HTERT RPE-1 (cell line): Measurements from ENCODE around the gene SRSF9.

Experiments
- in situ Hi-C: fragments of 300-500 bp; cut with MboI; formaldehyde crosslinking; loops from 4 replicates; pipeline ENCODE4 v1.14.3; 2020; ENCODE audit warnings: low sequenced_read_pairs

SRSF9 gene

DNA sequence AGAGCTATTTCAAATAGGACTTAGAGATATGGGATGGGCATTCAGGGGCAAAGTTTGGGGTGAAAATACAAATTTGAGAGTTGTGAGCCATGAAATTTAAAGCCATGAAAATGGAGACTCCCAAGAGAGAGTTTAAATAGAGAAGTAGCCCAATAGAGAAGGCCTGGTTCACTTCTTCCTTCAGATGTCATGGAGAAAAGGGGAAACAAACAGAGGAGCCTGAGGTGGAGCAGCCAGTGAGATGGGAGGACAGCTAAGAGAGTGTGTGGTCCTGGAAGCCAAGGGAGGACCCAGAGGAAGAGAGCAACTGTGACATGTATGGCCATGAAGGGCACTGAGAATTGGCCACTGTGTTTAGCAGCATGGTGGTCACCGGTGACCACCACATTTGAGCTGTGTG, 14.1 kb upstream of the SRSF9 start:
- in situ Hi-C loops = no loop called here

DNA sequence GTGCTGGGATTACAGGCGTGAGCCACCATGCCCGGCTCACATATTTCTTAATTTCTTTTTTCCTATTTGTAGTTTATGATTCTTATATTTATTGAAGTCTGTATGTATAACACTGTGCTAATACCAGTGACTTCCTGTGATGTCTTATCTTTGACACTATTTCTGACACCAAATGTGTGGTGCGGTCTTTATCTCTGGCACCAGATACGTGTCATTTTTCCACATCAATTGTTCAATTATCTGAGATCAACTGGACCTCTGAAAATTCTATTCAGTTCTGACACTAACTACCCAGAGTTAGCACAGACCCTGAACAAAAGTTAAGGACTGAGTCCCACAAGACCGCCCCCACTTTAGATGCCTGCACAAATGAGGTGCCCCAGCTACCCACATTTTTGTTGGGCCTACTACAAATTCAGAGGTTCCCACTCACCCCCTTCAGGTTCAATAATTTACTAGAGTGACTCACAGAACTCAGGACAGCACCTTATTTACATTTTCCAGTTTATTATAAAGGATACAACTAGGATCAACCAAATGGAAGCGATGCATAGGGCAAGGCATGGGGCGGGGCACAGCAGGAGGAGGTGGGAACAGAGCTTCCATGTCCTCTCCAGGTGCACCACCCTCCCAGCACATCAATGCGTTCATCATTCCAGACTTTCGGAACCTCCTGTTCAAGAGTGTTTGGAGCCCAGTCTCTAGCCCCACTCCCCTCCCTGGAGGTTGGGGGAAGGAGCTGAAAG, 11.6 kb upstream of the SRSF9 start:
- in situ Hi-C loops = no loop called here

DNA sequence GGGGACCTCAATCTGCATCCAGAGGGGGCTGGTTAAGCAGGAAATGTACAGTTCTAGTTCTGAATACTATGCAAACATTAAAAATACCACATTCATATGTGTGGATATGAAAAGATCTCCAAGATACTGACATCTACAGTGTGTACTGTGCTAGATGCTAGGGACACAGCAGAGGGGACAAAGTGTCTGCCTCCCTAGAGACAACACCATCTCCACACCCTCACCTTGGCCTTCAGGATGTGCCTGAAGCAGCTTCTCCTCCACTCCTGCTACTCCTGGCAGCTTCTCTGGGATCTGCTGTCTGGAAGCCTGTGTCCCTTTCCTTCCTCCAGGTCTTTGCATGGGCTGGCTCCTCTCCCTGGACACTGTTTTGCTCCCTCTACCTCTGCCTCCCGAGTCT, 10.7 kb upstream of the SRSF9 start:
- in situ Hi-C loops = no loop called here

DNA sequence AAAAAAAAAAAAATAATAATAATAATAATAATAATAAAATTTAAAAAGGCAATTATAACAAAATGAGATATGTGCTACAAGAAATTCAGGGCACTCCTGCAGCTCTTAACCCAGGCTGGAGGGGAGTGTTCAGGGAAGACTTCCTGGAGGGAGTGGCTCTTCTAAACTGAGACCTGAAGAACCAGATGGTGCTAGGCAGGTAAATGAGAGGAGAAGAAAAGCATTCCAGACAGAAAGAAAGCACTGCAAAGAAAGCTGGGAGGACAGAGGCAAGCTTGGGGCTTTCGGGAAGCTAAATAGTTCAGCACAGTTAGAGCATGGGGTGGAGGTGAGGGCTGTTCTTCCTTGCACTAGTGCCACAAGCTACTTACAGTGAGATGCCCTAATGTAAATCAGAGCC, 9.9 kb upstream of the SRSF9 start:
- in situ Hi-C loops = no loop called here

DNA sequence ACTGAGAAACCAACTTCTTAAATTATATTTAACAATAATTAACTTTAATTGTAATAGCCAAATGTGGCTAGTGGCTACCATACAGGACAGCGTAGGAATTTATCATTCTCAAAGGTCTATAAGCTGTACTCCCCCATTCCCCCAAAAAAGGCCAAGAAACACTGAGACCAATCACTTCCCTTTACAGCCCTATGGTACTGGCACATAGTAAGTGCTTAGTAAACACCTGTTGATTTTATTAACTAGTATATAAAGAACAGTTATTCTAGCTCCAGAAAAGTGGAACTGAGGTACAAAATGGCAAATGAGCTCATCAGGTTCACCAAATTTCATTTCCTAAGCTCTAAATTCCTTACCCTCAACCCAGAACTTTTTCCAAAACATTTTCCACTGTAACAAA, 6.1 kb upstream of the SRSF9 start:
- in situ Hi-C loops = no loop called here

DNA sequence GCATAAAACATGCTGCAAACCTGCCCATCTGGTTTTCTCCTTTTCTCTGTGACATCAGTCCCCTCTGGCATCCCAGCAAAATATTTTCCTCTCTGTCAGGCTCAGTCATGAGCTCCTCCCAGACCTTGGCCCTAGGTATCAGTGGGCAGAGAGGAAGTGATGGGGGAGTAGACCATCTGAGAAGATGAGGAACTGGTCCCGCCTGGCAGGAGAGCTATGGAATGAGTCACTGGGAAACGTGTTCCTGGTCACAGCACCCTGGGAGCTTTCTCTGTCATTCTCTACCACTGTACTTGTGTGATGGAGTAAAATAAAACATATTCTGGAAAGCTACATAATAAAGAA, 5.0 kb upstream of the SRSF9 start:
- in situ Hi-C loops = no loop called here

DNA sequence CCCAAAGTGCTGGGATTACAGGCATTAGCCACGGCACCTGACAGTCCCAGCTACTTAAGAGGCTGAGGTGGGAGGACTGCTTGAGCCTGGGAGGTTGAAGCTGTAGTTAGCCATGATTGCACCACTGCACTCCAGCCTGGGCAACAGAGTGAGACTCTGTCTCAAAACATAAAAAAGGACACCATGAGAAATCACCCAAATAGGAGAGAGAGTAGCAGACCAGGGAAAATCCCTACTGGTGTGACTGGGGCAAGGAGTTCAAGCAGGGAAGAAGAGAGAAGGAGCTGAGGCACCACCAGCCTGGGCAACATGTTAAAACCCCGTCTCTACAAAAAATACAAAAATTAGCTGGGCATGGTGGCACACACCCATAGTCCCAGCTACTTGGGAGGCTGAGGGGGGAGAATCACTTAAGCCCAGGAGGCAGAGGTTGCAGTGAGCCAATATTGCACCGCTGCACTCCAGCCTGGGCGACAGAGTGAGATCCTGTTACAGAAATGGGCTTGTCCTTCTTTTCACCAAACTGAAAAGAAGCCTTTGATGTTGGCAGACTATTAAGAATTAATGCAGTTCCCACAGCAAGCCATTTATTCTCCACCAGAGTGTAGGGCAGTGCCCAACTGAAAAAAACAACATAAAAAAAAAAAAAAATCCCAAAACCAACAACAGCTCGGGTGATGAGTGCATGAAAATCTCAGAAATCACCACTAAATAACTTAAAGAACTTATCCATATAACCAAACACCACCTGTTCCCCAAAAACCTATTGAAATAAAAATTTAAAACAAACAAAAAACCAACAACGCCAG, 4.5 kb upstream of the SRSF9 start:
- in situ Hi-C loops = no loop called here

DNA sequence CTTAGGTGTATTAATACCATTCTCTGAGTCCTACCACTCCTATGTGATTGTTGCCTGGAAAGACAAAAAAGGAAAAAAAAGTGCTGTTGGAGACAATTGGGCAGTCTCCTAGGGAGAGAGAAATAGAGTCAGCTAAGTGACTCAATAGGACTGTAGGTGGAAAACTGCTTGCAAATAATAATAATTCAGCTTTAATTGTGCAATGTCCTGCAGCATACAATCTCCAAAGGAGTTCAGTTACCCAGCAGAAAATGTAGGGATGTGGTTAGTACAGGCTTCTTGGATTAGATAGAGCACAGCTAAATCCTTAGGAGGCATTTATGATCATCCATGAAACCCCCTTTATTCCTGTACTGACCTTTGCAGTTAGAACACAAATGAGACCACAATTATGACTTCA, 3.0 kb upstream of the SRSF9 start:
- in situ Hi-C loops = no loop called here

DNA sequence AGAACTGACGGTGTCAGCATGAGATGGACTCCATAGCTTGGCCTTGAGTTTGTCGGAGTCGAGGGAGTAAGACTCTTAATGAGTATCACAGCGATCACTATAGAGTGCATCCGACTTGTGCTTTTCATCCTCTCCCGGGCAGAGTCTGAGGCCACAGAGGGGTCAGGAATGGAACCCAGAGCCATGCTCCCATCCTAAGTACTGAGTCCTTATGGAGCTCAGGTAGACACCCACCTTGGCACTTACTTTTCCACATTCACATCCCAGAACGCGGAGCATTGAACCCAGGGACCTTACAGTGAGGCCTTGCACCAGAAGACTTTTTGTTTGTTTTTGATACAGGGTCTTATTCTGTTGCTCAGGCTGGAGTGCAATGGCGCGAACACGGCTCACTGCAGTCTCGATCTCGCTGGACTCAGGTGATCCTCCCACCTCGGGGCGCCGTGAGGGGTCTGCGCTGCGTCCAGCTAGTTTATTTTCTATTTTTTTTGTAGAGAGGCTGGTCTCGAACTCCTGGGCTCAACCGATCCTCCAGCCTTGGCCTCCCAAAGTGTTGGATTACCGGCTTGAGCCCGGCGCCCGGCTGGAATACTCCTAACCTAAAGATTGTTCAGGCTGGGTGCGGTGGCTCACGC, 719 bp upstream of the SRSF9 start:
- in situ Hi-C loops = no loop called here

DNA sequence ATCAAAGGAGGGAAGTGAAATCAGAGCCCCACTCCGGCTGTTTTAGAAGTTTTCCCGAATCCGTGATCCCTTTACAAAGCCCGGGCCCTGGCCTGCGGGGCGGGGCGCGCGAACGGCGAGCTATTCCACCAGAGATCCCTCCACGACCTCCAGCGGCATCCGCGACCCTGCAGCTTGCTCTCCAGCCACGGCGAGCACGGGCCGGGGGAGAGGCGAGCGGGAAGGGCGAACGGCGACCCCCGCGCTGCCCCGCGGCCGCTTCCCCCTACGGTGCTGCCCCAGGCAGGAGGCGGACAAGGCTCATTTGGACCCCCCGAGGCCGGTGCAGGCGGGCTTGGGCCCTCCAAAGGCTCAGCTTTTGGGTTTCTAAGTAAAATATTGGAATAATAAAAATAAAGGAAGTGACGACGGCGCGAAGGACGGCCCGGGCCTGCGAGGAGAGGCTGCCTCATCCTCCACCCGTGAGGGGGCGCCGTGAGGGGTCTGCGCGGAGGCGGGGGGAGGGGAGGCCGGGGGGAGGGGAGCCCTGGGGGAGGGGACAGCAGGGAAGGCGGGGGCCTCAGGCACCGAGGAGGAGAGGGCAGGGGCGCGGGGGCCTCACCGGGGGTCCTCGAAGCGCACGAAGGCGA, 613 bp downstream of the SRSF9 start:
- in situ Hi-C loops = no loop called here

DNA sequence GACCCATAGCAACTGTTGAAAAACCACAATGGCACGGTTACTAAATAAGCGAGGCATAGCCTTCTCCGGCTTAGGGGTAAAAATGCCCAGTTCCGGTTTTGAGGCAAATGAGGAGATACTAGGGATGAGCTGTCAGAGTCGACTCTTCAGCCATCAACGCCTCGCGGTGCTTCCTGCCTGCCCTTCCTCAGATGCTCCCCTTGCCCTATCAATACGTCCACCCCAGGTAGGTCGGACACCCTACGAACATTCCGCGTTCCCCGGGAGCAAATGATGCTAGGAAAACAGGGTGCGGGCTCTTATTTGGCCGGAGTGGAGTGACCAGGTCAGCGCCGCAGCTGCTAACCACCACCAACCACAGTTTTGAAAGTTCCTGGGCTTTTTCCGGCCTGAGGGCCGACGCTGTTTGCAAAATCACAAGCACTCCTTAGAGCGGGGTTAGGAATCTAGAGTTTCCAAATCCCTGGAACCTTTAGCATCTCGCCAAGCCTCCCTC, 1.2 kb downstream of the SRSF9 start:
- in situ Hi-C loops = no loop called here

DNA sequence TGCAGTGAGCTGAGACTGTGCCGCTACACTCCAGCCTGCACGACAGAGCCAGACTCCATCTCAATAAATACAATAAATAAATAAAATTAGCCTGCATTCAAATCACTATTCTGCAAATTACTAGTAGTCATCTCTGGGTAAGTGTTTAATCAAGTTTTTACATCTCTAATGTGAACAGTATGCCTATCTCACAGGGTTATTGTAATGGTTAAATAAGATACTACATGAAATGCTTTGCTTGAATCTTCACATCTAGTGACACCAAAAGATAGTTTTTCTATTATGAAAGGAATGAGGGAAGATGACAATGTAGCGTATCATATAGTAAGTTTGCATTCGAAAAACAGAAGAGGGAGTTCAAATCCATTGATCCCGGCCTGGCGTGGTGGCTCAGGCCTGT, 2.1 kb downstream of the SRSF9 start:
- in situ Hi-C loops = no loop called here

DNA sequence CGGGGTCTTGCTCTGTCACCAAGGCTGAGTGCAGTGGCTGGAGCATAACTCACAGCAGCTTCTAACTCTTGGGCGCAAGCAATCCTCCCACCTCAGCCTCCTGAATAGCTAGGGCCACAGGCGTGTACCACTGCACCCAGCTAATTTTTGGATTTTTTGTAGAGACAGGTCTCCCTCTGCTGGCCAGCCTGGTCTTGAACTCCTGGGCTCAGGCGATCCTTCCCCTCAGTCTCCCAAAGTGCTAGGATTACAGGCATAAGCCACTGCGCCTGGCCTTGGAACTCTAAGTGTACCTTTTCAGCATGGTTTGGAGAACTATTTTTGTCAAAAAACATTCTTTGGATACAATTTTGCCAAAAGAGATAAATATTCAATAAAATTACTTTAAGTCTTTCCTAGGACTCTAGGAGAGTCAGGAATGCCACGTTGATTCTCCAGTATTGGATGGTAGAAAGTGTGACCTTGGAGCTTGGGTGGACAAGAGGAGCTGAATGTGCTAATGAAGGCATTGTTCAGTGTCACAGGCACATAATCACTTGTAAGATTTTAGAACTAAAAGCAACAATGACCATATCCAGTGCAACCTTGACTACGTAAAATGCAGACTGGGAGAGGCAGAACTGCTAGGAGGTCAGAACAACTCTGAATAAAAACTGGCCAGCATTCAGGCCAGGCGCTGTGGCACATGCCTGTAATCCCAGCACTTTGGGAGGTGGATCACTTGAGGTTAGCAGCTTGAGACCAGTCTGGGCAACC, 2.8 kb downstream of the SRSF9 start:
- in situ Hi-C loops = no loop called here

DNA sequence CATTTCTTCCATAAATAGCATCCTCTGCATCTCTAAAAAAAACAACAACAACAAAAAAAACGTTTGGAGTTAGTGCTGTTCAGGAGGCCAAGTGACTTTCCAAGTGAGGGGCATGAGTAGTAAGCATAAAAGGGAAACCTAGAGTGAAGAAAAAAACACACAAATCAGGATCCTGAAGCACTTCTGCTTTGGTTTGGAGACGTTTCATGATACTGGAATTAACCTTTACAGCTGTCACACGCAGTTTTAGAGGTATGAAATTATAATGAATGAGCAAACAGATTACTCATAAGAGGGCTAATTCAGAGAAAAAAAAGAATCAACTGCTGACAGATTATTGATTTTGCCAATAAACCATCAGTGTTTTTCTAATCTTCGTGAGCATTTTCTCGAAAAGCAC, 3.8 kb downstream of the SRSF9 start:
- in situ Hi-C loops = no loop called here

DNA sequence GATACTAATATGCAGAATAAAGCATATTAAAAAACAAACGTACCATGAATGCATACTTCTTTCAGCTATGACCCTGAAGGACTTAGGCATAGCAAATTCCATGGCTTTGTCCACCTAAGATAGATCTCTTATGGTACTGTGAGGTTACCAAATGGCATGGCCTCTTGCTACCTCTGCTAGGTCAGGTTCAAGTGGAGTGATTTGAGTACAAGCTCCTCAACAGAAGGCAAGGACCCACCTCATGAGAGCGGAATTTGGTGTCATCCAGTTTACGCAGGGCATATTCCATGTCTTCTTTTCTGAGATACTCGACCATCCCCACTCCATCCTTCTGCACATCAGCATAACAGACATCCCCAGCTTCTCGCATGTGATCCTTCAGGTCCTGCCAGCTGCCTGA, 5.8 kb downstream of the SRSF9 start:
- in situ Hi-C loops = no loop called here

DNA sequence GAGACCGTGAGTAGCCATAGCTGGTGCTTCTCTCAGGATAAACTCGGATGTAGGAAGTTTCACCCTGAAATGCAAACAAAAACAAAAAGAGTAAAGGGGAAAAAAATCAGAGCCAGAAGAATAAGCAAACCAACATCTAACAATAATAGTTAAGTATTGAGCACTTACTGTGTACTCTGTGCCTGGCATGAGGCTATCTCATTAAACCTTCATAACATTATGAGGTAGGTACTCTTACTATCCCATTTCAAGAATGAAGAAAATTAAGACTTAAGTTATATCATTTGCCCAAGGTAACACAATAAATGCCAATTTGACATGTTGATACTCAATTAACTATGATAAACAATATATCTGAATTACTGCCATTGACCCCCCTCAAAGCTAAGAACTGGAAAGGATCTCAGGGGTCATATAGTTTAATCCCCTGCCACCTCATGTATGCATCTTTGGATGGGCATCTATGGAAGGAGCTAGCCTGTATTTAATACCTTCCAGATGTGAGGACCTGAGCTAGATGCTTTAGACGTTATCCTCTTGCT, 7.4 kb downstream of the SRSF9 start:
- in situ Hi-C loops = no loop called here

DNA sequence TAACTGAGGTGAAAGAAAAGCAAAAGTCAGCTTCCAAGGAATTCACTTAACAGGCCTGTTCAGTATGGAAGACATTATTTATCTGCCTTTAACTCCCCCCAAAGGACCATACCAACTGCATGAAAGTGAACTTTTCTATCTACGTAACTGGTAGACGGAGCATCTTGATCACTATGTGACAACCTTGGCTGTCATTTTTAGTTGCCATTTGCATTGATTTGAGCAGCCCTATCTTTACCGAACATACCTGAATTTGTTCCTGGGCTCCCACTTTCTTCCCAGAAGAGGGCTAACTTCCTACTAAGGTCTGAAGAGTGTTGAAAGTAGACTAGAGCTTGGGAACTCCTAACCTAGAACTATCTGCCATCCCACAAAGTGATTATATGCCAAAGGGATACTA, 9.4 kb downstream of the SRSF9 start:
- in situ Hi-C loops = no loop called here

DNA sequence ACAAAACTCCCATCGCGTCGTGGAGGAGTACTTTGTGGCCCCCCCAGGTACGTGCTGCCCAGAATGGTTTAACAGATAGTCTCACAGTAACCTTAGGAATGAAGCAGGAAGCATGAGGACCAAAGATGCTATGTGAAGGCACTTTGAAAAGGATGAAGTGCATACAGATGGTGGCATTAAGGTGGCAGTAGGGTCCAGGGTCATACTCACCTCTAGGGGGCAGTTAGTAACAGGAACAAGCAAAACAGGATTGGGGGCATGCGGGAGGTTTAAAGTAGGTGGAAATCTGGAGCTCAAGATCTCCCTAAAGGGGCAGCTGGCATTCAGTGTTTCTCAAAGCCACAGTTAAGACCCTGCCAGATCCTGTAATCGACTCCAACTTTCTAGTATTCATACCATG, 12.4 kb downstream of the SRSF9 start:
- in situ Hi-C loops = no loop called here

DNA sequence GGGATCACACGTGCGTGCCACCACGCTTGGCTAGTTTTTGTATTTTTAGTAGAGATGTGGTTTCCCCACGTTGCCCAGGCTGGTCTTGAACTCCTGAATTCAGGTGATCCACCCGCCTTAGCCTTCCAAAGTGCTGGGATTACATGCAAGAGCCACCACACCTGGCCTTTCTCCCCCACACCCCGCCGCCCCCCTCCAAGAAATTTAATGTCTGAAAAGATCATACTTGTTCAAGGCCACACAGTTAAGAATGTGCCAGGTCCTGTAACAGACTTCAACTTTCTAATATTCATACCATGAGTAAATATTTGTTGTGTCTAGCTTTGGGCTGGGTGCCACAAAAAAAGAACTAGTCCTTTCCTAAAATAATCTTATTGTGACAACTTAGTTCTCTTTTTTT, 14.2 kb downstream of the SRSF9 start:
- in situ Hi-C loops = no loop called here

DNA sequence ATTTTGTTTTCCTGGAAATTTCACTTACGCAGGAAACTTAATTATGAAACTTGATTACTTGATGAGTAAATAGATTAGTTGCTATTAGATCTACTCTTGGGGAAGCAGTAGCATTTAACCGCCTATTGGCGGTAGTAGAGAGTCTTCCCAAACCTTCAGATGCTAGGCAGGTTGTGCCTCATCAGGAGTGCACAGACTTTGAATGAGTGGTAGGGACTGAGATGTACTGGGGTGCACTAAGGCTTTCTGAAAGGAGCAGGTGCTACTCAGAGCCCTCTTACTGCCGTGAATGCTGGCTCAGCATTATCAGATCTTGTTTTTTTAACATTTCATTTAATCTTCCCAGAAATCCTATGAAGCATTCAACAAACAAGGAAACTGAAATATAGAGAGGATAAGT, 15.6 kb downstream of the SRSF9 start:
- in situ Hi-C loops = no loop called here
